ENCODE results near the gene WDR4. TPM values are rescaled to one million over a fixed set of nuclear protein-coding genes. Genes with fewer than 3 reads are reported as not detected.

WDR4 gene
- total RNA-seq, 1 experiment from 2014 or later: 55.3 TPM

GRCh38 chr21:42835611-42836401 lies 43.5 kb downstream of the WDR4 start:
- intact Hi-C loops (cut with micrococcal nuclease; ENCODE audit: unreplicated experiment): no loop called here
- Histone ChIP-seq H3K4me3 (ENCODE audit: low read depth, low read length, poor library complexity, severe bottlenecking) (no peak overlapping the region), H3K36me3 (ENCODE audit: insufficient read depth, low read length, poor library complexity, severe bottlenecking) (peaks cover 11% of the 10 kb centered on the region), H3K27ac (ENCODE audit: low read depth, low read length, poor library complexity, severe bottlenecking) (no peak overlapping the region), H3K27me3 (replicated peaks; ENCODE audit: insufficient read depth, low read depth, low read length, poor library complexity) (no peaks in the 10 kb centered on the region), H3K9me3 (ENCODE audit: low read depth, low read length, poor library complexity, severe bottlenecking) (no peaks in the 10 kb centered on the region), H3K4me1 (ENCODE audit: insufficient read depth, low read length, poor library complexity, severe bottlenecking) (peaks cover 5% of the 10 kb centered on the region)
- CTCF ChIA-PET: no interaction called here
- TF ChIP-seq EZH2 (IDR thresholded peaks at IDR 0.05; ENCODE audit: borderline replicate concordance, low read depth, low read length, poor library complexity, severe bottlenecking): no peak
- TF ChIP-seq CTCF (conservative IDR thresholded peaks at IDR 0.05; ENCODE audit: low read depth, low read length): no peak
- no peak for DNase-seq (ENCODE audit: low spot score)
- BruUV-seq (replicated peaks): no TSS peak
- POLR2A ChIA-PET (ENCODE audit: low non-redundant PET): no interaction called here

GRCh38 chr21:42835211-42835610 lies 44.1 kb downstream of the WDR4 start:
- H3K36me3 ChIP-seq (ENCODE audit: insufficient read depth, low read length, poor library complexity, severe bottlenecking): peaks cover 6% of the 10 kb centered on the region
- no TSS peak for BruUV-seq (replicated peaks)
- TF ChIP-seq EZH2 (IDR thresholded peaks at IDR 0.05; ENCODE audit: borderline replicate concordance, low read depth, low read length, poor library complexity, severe bottlenecking): no peak
- TF ChIP-seq CTCF (conservative IDR thresholded peaks at IDR 0.05; ENCODE audit: low read depth, low read length): no peak
- ChIA-PET CTCF (no interaction called here), POLR2A (ENCODE audit: low non-redundant PET) (no interaction called here)
- intact Hi-C loops (cut with micrococcal nuclease; ENCODE audit: unreplicated experiment): no loop called here
- H3K9me3 ChIP-seq (ENCODE audit: low read depth, low read length, poor library complexity, severe bottlenecking): no peaks in the 10 kb centered on the region
- H3K27ac ChIP-seq (ENCODE audit: low read depth, low read length, poor library complexity, severe bottlenecking): no peak overlapping the region
- H3K4me1 ChIP-seq (ENCODE audit: insufficient read depth, low read length, poor library complexity, severe bottlenecking): peaks cover 5% of the 10 kb centered on the region
- H3K27me3 ChIP-seq (replicated peaks; ENCODE audit: insufficient read depth, low read depth, low read length, poor library complexity): no peaks in the 10 kb centered on the region
- H3K4me3 ChIP-seq (ENCODE audit: low read depth, low read length, poor library complexity, severe bottlenecking): no peak overlapping the region
- DNase-seq (ENCODE audit: low spot score): no peak

GRCh38 chr21:42834726-42835191 lies 44.6 kb downstream of the WDR4 start:
- Histone ChIP-seq H3K36me3 (ENCODE audit: insufficient read depth, low read length, poor library complexity, severe bottlenecking) (peaks cover 6% of the 10 kb centered on the region), H3K9me3 (ENCODE audit: low read depth, low read length, poor library complexity, severe bottlenecking) (no peaks in the 10 kb centered on the region), H3K27ac (ENCODE audit: low read depth, low read length, poor library complexity, severe bottlenecking) (no peak overlapping the region), H3K4me1 (ENCODE audit: insufficient read depth, low read length, poor library complexity, severe bottlenecking) (peaks cover 5% of the 10 kb centered on the region), H3K4me3 (ENCODE audit: low read depth, low read length, poor library complexity, severe bottlenecking) (no peak overlapping the region), H3K27me3 (replicated peaks; ENCODE audit: insufficient read depth, low read depth, low read length, poor library complexity) (no peaks in the 10 kb centered on the region)
- BruUV-seq (replicated peaks): no TSS peak
- CTCF ChIA-PET: no interaction called here
- no peak for TF ChIP-seq CTCF (conservative IDR thresholded peaks at IDR 0.05; ENCODE audit: low read depth, low read length)
- TF ChIP-seq EZH2 (IDR thresholded peaks at IDR 0.05; ENCODE audit: borderline replicate concordance, low read depth, low read length, poor library complexity, severe bottlenecking): no peak
- intact Hi-C loops (cut with micrococcal nuclease; ENCODE audit: unreplicated experiment): no loop called here
- POLR2A ChIA-PET (ENCODE audit: low non-redundant PET): no interaction called here
- no peak for DNase-seq (ENCODE audit: low spot score)
